Mesothelial cell of epicardium (in vitro differentiated cells): ENCODE results near the gene PPP3CA. TPM values are rescaled to one million over a fixed set of nuclear protein-coding genes. Genes with fewer than 3 reads are reported as not detected.

Experiments used
- DNase-seq, 2 experiments: peaks; one replicate each; pipeline ENCODE4 v3.0.0; 2021; ENCODE audit warnings: low spot score in 2 of 2; ENCODE audit not compliant: unreplicated experiment in 2 of 2
- H3K27ac Mint-ChIP-seq: 2 replicates; pipeline ENCODE4 v1.8.0; 2021; ENCODE audit warnings: mixed read lengths
- H3K27me3 Mint-ChIP-seq: 2 replicates; pipeline ENCODE4 v1.8.0; 2021; ENCODE audit warnings: low read depth, mixed read lengths
- H3K36me3 Mint-ChIP-seq: 2 replicates; pipeline ENCODE4 v1.8.0; 2021; ENCODE audit warnings: mixed read lengths
- H3K4me1 Mint-ChIP-seq: 2 replicates; pipeline ENCODE4 v1.8.0; 2021; ENCODE audit warnings: mixed read lengths
- H3K4me3 Mint-ChIP-seq: 2 replicates; pipeline ENCODE4 v1.8.0; 2021; ENCODE audit warnings: mild to moderate bottlenecking, moderate library complexity, mixed read lengths
- H3K9me3 Mint-ChIP-seq: 2 replicates; pipeline ENCODE4 v1.8.0; 2021; ENCODE audit warnings: mixed read lengths
- CTCF ChIP-seq: fragments of 200-600 bp; sonication (generic); IDR thresholded peaks from one replicate; pipeline ENCODE4 v1.5.0; 2021; ENCODE audit warnings: antibody characterized with exemption; ENCODE audit not compliant: unreplicated experiment
- total RNA-seq: library from RNA; stranded (reverse); gene quantifications from 3 replicates; pipeline ENCODE4 v1.2.1, GENCODE V29; 2021

The PPP3CA gene
- total RNA-seq, 1 donor from 2014 or later = 23.5 TPM

DNA sequence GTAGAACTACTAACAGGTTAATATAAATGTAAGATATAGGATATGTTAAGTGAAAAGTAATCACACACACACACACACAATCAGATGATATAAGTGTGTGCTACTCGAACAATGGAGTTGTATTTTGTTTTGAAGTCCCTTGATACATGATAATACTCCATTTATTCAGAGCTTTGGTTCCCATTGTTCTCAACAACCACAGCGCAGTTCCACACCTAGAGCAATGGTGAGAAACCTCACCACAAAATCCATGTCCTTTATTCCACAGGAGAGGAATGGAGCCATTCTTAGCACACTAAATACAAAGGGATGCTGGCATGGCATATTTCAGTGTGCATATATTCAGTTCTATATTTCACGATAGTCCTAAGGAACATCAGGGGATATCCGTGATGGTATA is 139.2 kb downstream of the PPP3CA start:
- peaks cover 16% of the 10 kb centered on the region for H3K4me1 Mint-ChIP-seq
- no peaks in the 10 kb centered on the region for H3K27me3 Mint-ChIP-seq
- H3K27ac Mint-ChIP-seq = no peak overlapping the region
- H3K9me3 Mint-ChIP-seq = no peaks in the 10 kb centered on the region
- no peak for TF ChIP-seq CTCF
- no peak for DNase-seq
- no peaks in the 10 kb centered on the region for H3K36me3 Mint-ChIP-seq
- no peak overlapping the region for H3K4me3 Mint-ChIP-seq

DNA sequence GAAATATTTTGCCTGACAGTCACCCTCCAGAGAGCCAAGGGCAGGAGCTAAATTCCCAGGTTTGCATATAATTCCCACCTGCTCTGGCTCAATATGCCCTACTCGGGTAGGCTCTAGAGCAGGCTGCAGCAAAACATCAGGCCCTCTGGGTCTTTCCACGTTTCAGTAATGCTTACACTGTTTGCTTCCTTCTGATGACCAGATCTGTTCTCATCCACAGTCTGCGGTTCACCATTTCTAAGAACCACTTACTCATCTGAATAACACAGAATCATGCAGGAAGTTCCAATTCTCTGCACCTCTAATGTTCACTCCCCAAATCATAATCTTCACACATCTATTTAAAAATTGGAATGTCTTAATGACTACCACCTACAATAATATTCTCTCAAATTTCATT is 141.4 kb downstream of the PPP3CA start:
- no peak for DNase-seq
- no peaks in the 10 kb centered on the region for H3K9me3 Mint-ChIP-seq
- no peak overlapping the region for H3K4me3 Mint-ChIP-seq
- peaks cover under 1% of the 10 kb centered on the region for H3K4me1 Mint-ChIP-seq
- no peak overlapping the region for H3K27ac Mint-ChIP-seq
- no peaks in the 10 kb centered on the region for H3K36me3 Mint-ChIP-seq
- TF ChIP-seq CTCF = no peak
- H3K27me3 Mint-ChIP-seq = no peaks in the 10 kb centered on the region

- H3K4me1 Mint-ChIP-seq = peaks cover 19% of the 10 kb centered on the region
- no peaks in the 10 kb centered on the region for H3K9me3 Mint-ChIP-seq
- H3K36me3 Mint-ChIP-seq = no peaks in the 10 kb centered on the region
- no peak overlapping the region for H3K27ac Mint-ChIP-seq
- no peaks in the 10 kb centered on the region for H3K27me3 Mint-ChIP-seq
- no peak for TF ChIP-seq CTCF
- H3K4me3 Mint-ChIP-seq = no peak overlapping the region
- no peak for DNase-seq
Observed at GRCh38 chr4:101201421-101201820, 145.9 kb downstream of the PPP3CA start.

- no peak for TF ChIP-seq CTCF
- no peak overlapping the region for H3K4me3 Mint-ChIP-seq
- H3K36me3 Mint-ChIP-seq = no peaks in the 10 kb centered on the region
- peaks cover 19% of the 10 kb centered on the region for H3K4me1 Mint-ChIP-seq
- no peaks in the 10 kb centered on the region for H3K9me3 Mint-ChIP-seq
- H3K27ac Mint-ChIP-seq = no peak overlapping the region
- no peaks in the 10 kb centered on the region for H3K27me3 Mint-ChIP-seq
- DNase-seq = no peak
Observed at GRCh38 chr4:101200561-101200960, 146.8 kb downstream of the PPP3CA start.

DNA sequence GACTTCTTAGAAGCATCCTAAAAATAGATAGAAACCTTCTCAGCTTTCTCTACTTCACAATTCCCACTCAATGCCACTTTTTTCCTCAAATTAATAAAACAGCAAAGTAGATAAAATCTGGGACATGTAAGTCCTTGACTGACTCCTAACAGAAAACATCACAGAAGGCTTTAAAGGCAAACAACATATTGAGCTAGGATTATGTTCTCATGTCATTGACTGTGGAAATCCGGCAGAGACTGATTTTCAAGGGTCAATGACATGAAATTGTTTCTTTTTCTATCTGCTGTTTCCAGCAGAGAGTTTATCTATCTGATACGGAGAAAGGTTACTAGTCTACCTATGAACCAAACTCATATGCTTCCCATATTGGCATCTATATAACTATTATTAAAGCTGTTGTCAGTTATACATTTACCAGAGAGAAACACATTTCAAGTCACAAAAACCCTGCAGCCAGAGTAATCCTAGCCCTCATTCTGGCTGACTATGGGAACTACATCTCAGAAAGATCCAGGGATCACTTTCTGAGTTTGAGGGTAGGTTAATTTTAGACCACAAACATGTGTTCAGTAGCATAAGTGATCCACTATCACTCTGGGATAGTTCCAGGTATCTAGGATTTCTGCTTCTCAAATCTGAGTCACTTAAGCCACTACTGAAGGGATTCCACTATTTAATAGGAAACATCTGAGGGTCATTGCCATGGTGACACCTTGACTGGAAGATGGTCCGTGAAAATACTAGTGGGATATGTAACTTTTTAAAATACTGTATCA is 147.6 kb downstream of the PPP3CA start:
- Mint-ChIP-seq H3K27me3 (no peaks in the 10 kb centered on the region), H3K36me3 (no peaks in the 10 kb centered on the region), H3K4me3 (no peak overlapping the region), H3K27ac (no peak overlapping the region), H3K4me1 (peaks cover 19% of the 10 kb centered on the region), H3K9me3 (no peaks in the 10 kb centered on the region)
- TF ChIP-seq CTCF = no peak
- DNase-seq = no peak
